ENCODE data around the gene PGM1.

GRCh38 chr1:63634471-63634870 is 41.3 kb downstream of the PGM1 start:
- TF ChIP-seq CTCF (IDR thresholded peaks at IDR 0.05) (no peak), POLR2A (IDR thresholded peaks at IDR 0.05) (no peak)

Data from thyroid gland (tissue), 4 donors.